HEK293T (cell line): ENCODE results near the gene TAS2R13.

Source experiments
- CTCF ChIA-PET: fragments of 350-600 bp; formaldehyde crosslinking; extraction: SDS; loops from one replicate; lab custom pipeline; 2021; ENCODE audit warnings: antibody characterized with exemption, inconsistent platforms; lab: Yijun Ruan, JAX
- POLR2A ChIA-PET: fragments of 350-600 bp; formaldehyde crosslinking; extraction: SDS; loops from one replicate; lab custom pipeline; 2020; ENCODE audit warnings: antibody characterized with exemption, inconsistent platforms; lab: Yijun Ruan, JAX
- DNase-seq: peaks from one replicate; pipeline ENCODE4 v3.0.0; 2012; ENCODE audit warnings: mixed read lengths; ENCODE audit errors: extremely low spot score
- ARNT ChIP-seq: fragments of 450-650 bp; IDR thresholded peaks from 2 replicates; pipeline ENCODE4 v1.6.1; 2017; ENCODE audit warnings: mild to moderate bottlenecking
- BHLHE40 ChIP-seq: fragments of 450-650 bp; IDR thresholded peaks from 2 replicates; pipeline ENCODE4 v1.6.1; 2016; ENCODE audit warnings: mild to moderate bottlenecking, moderate library complexity, borderline replicate concordance
- CTBP1 ChIP-seq: fragments of 450-650 bp; IDR thresholded peaks from 2 replicates; pipeline ENCODE4 v1.6.1; 2016; ENCODE audit warnings: borderline replicate concordance
- ELF4 ChIP-seq: fragments of 450-650 bp; IDR thresholded peaks from 2 replicates; pipeline ENCODE4 v1.6.1; 2017; ENCODE audit warnings: antibody characterized with exemption
- FOXA1 ChIP-seq: fragments of 450-650 bp; IDR thresholded peaks from 2 replicates; pipeline ENCODE4 v1.6.1; 2016; ENCODE audit warnings: mild to moderate bottlenecking
- FOXK2 ChIP-seq: fragments of 450-650 bp; IDR thresholded peaks from 2 replicates; pipeline ENCODE4 v1.6.1; 2016; ENCODE audit warnings: mild to moderate bottlenecking
- FOXM1 ChIP-seq: fragments of 450-650 bp; IDR thresholded peaks from 2 replicates; pipeline ENCODE4 v1.6.1; 2017; ENCODE audit warnings: mild to moderate bottlenecking, borderline replicate concordance
- HDGF ChIP-seq: fragments of 450-650 bp; IDR thresholded peaks from 2 replicates; pipeline ENCODE4 v1.6.1; 2017; ENCODE audit warnings: antibody characterized with exemption, borderline replicate concordance
- L3MBTL2 ChIP-seq: fragments of 450-650 bp; conservative IDR thresholded peaks from 2 replicates; pipeline ENCODE4 v1.6.1; 2016; ENCODE audit warnings: mild to moderate bottlenecking
- LEF1 ChIP-seq: fragments of 450-650 bp; IDR thresholded peaks from 2 replicates; pipeline ENCODE4 v1.6.1; 2017; ENCODE audit warnings: mild to moderate bottlenecking, borderline replicate concordance
- NFRKB ChIP-seq: fragments of 450-650 bp; IDR thresholded peaks from 2 replicates; pipeline ENCODE4 v1.6.1; 2016; ENCODE audit warnings: mild to moderate bottlenecking, moderate library complexity
- SP1 ChIP-seq: fragments of 450-650 bp; IDR thresholded peaks from 2 replicates; pipeline ENCODE4 v1.6.1; 2017
- SUZ12 ChIP-seq: fragments of 450-650 bp; IDR thresholded peaks from 2 replicates; pipeline ENCODE4 v1.6.1; 2016; ENCODE audit warnings: mild to moderate bottlenecking
- TARDBP ChIP-seq: fragments of 450-650 bp; IDR thresholded peaks from 2 replicates; pipeline ENCODE4 v1.6.1; 2016
- ZNF384 ChIP-seq: fragments of 450-650 bp; IDR thresholded peaks from 2 replicates; pipeline ENCODE4 v1.6.1; 2016
- TF ChIP-seq, protein P1 (sequence below): fragments of 450-650 bp; IDR thresholded peaks from 2 replicates; pipeline ENCODE4 v1.6.1; 2016

The TAS2R13 gene

DNA sequence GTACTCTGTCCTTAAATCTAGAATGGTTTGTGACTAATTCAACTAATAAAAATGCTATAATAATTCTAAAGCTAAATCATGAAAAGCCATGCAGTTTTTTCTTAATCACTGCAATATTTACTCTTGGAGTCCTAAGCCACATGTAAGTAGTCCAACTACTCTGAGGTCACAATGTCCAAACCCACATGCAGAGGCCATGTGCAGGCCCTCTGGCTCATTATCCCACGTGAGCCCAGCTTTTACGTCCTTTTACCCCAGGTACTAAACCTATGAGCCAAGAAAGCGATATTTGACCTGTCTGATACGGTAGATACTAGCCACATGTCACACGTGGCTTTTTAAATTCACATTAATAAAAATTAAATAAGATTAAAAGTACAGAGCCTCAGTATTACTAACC lies 12.5 kb downstream of the TAS2R13 start:
- CTCF ChIA-PET: no interaction called here
- TF ChIP-seq FOXM1: no peak
- TF ChIP-seq FOXA1: no peak
- no peak for TF ChIP-seq ELF4
- no peak for TF ChIP-seq HDGF
- no peak for TF ChIP-seq ARNT
- no peak for TF ChIP-seq TARDBP
- TF ChIP-seq L3MBTL2: no peak
- TF ChIP-seq BHLHE40: no peak
- TF ChIP-seq, protein P1, sequence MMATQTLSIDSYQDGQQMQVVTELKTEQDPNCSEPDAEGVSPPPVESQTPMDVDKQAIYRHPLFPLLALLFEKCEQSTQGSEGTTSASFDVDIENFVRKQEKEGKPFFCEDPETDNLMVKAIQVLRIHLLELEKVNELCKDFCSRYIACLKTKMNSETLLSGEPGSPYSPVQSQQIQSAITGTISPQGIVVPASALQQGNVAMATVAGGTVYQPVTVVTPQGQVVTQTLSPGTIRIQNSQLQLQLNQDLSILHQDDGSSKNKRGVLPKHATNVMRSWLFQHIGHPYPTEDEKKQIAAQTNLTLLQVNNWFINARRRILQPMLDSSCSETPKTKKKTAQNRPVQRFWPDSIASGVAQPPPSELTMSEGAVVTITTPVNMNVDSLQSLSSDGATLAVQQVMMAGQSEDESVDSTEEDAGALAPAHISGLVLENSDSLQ: no peak
- TF ChIP-seq SP1: no peak
- TF ChIP-seq CTBP1: no peak
- POLR2A ChIA-PET: no interaction called here
- DNase-seq: no peak

DNA sequence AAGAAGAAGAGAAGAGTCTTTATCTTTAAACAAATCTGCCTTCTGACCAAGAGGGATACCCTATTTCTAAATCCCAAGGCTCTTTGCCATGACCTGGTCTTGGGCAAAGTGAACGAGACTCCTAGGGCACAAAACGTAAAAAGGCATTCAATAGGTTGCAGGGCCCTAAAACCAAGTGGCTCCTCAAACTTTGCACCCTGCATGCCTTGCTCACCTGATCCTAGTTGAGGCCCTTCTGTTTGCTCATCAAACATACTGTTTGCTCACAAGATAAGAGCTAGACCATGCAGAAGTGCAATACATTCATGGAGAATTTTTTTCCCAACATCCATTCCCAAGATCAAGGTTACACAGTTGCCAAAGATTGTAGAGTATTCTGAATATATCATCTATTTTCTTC lies 17.4 kb downstream of the TAS2R13 start:
- ChIA-PET CTCF (no interaction called here), POLR2A (no interaction called here)
- DNase-seq: no peak
- TF ChIP-seq FOXK2 (no peak), SP1 (no peak), BHLHE40 (no peak), LEF1 (no peak)

DNA sequence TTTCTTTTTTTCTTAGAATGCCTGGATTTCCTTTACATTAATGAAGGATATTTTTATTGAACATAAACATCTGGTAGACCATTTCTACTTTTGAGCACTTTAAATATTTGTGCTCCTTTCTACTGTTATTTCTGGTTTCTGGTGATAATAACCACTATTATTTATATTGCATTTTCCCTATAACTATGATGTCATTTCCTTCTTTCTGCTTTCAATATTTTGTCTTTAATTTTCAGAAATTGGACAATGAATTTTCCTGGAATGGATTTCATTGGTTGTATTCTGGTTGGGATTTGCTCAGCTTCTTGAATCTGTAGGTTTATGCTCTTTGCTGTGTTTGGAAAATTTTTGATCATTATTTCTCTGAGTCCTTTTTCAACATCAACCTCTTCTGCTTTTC lies 20.1 kb downstream of the TAS2R13 start:
- DNase-seq: no peak
- TF ChIP-seq HDGF (no peak), LEF1 (no peak), NFRKB (no peak), ZNF384 (no peak), ELF4 (no peak), CTBP1 (no peak), ARNT (no peak), TARDBP (no peak), FOXA1 (no peak), SP1 (no peak), SUZ12 (no peak), BHLHE40 (no peak), L3MBTL2 (no peak), FOXM1 (no peak), FOXK2 (no peak)
- TF ChIP-seq, protein P1: no peak
- ChIA-PET POLR2A (no interaction called here), CTCF (no interaction called here)

DNA sequence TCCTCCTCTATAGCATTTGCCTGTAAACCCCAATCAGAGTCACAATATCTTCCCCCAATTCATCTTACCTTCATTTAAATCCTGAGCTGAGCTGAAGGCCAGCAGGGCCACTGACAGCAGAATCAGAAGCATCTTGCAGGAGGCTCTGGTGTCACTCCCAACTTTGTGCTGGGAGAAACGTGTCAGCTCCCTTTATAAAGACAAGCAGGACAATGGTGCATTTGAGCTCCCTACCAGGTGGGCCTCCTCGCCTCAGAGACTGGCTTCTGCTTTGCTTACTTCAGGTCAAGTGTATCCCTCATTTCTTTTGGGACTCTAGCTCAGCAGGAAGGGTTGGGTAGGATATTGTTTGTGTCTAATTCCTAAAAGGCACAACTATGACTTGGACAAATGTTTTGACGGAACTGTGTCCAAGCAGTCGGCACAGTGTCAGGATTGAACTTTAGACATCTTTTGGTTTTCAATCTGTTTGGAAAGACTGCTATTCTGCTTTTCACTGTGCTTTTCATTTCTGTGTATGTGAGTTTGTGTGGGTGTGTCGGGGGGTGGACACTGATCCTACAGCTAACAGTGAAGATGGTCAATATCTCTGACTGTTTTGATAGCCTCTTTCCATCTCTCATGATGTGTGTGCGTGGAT lies 25.2 kb downstream of the TAS2R13 start, which contains the start of gene PRH1:
Gene PRH1 (minus strand): TSS at position 170 of the 640 bp plus-strand sequence. CDS start 38 bp downstream, at position 132.
- no peak for DNase-seq
- TF ChIP-seq ZNF384 (no peak), FOXK2 (no peak), NFRKB (no peak), SUZ12 (no peak), LEF1 (no peak), CTBP1 (no peak), L3MBTL2 (no peak), ARNT (no peak), FOXA1 (no peak)
- TF ChIP-seq, protein P1: no peak
- ChIA-PET POLR2A (no interaction called here), CTCF (no interaction called here)

DNA sequence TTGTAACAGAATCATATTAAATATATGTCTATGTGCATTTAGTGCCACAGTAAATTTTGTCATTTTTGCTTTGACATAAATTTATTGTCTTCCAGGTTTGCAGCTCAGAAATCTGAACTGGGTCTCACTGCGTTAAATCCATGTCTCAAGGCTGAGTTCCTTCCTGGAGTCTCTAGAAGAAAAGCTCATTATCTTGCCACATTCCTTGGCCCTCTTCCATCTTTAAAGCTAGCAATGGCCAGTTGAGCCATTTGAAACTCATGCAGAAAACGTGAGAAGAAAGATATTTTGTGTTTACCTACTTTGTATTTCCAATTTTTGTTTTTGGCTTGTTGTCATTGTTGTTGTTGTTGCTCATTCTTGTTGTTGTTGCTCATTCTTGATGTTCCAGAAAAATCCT lies 36.0 kb downstream of the TAS2R13 start:
- TF ChIP-seq SUZ12 (no peak), LEF1 (no peak), FOXA1 (no peak), TARDBP (no peak), NFRKB (no peak), L3MBTL2 (no peak), CTBP1 (no peak), FOXM1 (no peak), BHLHE40 (no peak), ELF4 (no peak), HDGF (no peak)
- TF ChIP-seq, protein P1: no peak
- ChIA-PET CTCF (no interaction called here), POLR2A (no interaction called here)
- no peak for DNase-seq

DNA sequence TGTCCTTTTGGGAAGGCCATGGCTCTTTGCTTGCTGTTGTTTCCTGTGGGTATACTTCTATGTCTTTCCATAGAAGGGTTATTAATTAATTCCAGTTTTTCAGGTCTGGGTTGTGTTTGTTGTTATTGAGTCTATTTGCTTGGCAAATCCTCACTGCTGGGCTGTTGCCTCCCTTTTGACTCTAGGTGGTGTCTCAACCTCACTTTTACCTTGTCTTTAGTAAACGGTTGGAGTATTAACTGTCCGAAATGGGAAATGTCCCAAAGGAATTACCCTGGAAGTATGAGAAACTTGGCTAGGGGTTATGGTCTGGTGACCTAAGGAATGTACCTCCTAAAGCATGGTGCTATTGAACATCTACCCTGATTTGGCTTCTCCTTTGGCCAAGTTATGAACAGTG lies 42.0 kb downstream of the TAS2R13 start:
- ChIA-PET CTCF (no interaction called here), POLR2A (no interaction called here)
- no peak for DNase-seq
- TF ChIP-seq, protein P1: no peak
- TF ChIP-seq LEF1 (no peak), BHLHE40 (no peak), FOXK2 (no peak), ZNF384 (no peak), ELF4 (no peak), ARNT (no peak), SUZ12 (no peak), FOXM1 (no peak), HDGF (no peak), L3MBTL2 (no peak), CTBP1 (no peak), TARDBP (no peak), FOXA1 (no peak), NFRKB (no peak), SP1 (no peak)
